HepG2 (cell line): ENCODE measurements around the gene PAXX.

Experiments used
- DMAP1 ChIP-seq: IDR thresholded peaks from 2 replicates; pipeline ENCODE4 v1.6.1; 2016
- EZH2 ChIP-seq: conservative IDR thresholded peaks from 2 replicates; pipeline ENCODE4 v1.6.1; 2012; ENCODE audit warnings: mild to moderate bottlenecking, low read depth, low read length, moderate library complexity
- MYC ChIP-seq: sonication (generic); formaldehyde crosslinking; IDR thresholded peaks from 2 replicates; pipeline ENCODE4 v1.9.0; 2021; ENCODE audit warnings: missing genetic modification reagents, borderline replicate concordance
- NR2F1 ChIP-seq, 2 experiments: fragments of 450-650 bp in 1 of 2; formaldehyde crosslinking in 1 of 2; IDR thresholded peaks; 2 replicates each; pipeline versions ENCODE4 v1.5.0 to v1.6.1; 2016 to 2020; ENCODE audit warnings: mild to moderate bottlenecking in 1 of 2, missing compliant biosample characterization in 1 of 2, missing genetic modification reagents in 1 of 2, moderate library complexity in 1 of 2
- POLR2A ChIP-seq, 2 experiments: IDR thresholded peaks; 2 replicates each; pipeline ENCODE4 v1.6.1; 2011; ENCODE audit warnings: low read depth in 2 of 2, low read length in 2 of 2, mild to moderate bottlenecking in 1 of 2, moderate library complexity in 1 of 2; ENCODE audit not compliant: insufficient read depth in 1 of 2
- SUZ12 ChIP-seq: fragments of 150-350 bp; IDR thresholded peaks from 2 replicates; pipeline ENCODE4 v1.6.1; 2014; ENCODE audit warnings: low read depth, low read length
- TAF1 ChIP-seq: sonication (generic); formaldehyde crosslinking; IDR thresholded peaks from 2 replicates; pipeline ENCODE4 v1.4.0; 2020; ENCODE audit warnings: missing genetic modification reagents
- ZNF12 ChIP-seq: sonication (generic); formaldehyde crosslinking; IDR thresholded peaks from 2 replicates; pipeline ENCODE4 v1.5.0; 2020; ENCODE audit warnings: missing genetic modification reagents
- ZNF619 ChIP-seq: sonication (generic); formaldehyde crosslinking; IDR thresholded peaks from 2 replicates; pipeline ENCODE4 v1.4.0; 2020; ENCODE audit warnings: mild to moderate bottlenecking, missing genetic modification reagents

GRCh38 chr9:137039611-137040366 lies 47.6 kb downstream of the PAXX start:
- TF ChIP-seq SUZ12, result no peak
- TF ChIP-seq TAF1 (CRISPR knock-in tag), result no peak
- no peak for TF ChIP-seq MYC
- TF ChIP-seq ZNF619 (CRISPR knock-in tag), result no peak
- no peak for TF ChIP-seq POLR2A (IDR thresholded peaks at IDR 0.05; ENCODE audit: insufficient read depth in 1 of 2, low read depth in 2 of 2, low read length in 2 of 2)
- no peak for TF ChIP-seq DMAP1 (CRISPR knock-in tag)
- TF ChIP-seq EZH2, result no peak
- no peak for TF ChIP-seq ZNF12
- no peak for TF ChIP-seq NR2F1 (CRISPR knock-in tag; IDR thresholded peaks at IDR 0.05)
